NCI-H510A (cell line): ENCODE results near the gene SLC26A5.
"Not testable (repeated sequence)": the region's sequence is repeated elsewhere in the genome, so short reads cannot be mapped to it uniquely, and the experiment has no call there.

Experiments
- DNase-seq: peaks from one replicate; lab custom pipeline; 2025; lab: John Stamatoyannopoulos, UW

Gene SLC26A5

DNA sequence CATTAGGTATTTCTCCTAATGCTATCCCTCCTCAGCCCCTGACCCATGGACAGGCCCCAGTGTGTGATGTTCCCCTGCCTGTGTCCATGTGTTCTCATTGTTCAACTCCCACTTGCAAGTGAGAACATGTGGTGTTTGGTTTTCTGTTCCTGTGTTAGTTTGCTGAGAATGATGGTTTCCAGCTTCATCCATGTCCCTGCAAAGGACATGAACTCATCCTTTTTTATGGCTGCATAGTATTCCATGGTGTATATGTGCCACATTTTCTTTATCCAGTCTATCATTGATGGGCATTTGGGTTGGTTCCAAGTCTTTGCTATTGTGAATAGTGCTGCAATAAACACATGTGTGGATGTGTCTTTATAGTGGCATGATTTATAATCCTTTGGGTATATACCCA lies 46.3 kb downstream of the SLC26A5 start:
- DNase-seq, result not testable (repeated sequence)

DNA sequence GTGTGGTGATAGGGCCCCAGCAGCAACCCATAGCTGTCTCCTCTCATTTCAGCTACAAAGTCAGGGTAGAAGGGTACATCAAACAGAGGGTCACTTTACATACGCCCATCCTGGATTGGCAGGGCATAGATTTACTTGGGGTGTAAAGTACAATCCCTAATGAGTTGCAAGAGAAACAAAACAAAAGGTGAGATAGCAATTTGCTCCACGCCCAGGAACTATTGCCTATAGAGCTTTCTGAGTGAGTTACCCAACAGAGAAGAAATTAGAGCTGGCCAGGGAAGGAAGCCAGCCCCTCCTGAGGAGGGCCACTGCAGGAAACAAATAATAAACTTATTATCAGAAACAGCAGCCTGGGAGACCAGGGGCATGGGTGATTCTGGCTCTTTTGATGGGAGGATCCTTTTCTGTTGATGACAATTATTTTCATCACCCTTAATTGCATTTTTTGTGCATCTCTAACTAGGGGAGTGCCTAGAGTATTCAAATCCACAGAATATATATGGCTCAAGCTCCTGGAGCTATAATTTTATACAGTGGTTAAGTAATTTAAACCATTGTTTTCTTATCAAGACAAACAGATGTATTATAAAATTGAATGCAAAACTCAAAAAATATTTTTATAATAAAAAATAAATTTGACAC lies 47.4 kb downstream of the SLC26A5 start:
- DNase-seq, result no peak

DNA sequence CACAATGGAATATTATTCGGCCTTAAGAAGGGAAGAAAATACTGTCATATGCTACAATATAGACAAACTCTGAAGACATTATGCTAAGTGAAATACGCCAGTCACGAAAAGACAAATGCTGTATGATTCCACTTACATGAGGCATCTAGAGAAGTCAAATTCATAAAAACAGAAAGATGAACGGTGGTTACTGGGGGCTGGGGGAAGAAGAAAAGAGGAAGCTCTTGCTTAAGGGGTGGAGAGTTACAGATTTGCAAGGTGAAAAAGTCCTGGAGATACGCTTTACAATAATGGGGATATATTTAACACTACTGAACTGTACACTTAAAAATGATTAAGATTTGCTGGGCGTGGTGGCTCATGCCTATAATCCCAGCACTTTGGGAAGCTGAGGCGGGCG lies 49.5 kb downstream of the SLC26A5 start:
- DNase-seq, result no peak

DNA sequence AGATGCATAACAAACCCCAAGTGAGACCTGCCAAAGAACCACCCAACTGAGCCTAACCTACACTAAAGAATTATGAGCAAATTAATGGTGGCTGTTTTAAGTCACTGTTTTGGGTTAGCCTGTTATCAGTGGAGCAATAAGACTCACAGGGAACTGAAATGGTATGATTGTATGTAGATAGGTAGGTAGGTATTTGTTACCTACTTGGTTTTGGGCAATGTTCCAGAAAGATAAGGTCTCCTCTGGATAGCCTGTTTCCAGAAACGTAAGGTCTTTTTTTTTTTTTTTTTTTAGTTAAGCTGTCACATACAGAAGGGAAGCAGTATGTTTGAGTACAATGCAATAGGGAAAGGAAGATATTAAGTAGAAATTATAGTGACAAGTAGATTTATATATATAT lies 50.9 kb downstream of the SLC26A5 start:
- DNase-seq, result no peak

DNA sequence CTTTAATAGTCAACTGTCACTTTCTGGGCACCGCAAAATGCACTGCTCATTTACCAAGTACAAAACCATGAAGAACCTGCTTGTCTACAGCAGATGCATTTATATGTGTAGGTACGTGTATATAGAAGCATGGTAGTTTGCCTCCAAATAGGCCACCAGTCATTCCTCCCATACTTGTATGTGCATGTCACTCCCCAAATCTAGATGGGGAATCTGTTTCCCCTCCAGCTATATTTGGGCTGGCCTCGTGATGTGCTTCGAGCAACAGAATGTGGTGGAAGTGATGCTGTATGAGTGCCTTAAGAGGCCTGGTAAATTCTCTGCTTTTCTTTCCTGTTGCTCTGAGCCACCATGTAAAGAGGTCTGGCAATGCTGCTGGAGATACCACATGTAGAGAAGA lies 51.4 kb downstream of the SLC26A5 start:
- DNase-seq, result no peak

DNA sequence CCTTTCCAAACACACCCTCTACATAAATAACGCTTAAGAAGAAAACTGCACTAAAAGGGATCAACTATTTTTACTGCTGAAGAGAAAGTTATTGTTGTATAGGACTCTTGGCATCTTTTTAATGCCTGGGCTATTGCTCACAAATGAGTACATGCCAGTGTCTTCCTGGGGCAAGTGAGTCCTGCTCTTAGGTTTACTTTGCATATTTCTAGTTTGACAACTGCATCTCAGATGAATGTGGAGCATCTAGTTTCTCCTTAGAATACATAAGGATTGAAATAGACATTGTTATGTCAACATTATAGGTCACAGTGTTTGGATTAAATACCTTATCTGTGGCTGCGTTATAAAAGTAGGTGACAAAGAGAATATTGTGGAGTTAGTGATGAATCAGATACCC lies 54.0 kb downstream of the SLC26A5 start:
- no peak for DNase-seq

DNA sequence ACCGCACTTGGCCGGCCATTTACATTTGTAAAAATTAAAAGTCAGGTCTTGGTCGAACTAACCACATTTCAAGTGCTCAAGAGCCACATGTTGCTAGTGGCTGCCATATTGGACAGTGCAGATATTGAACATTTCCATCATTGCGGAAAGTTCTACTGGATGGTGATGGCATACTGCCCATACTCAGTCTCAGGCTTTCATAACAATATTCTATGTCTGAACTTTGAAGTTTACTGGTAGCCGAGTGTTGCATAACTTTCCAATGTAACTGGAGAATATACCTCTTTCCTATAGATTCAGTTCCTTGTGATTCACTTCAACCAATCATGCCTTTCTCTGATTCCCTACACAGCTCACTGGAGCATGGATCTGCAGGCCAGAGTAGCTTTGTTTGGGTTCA lies 54.9 kb downstream of the SLC26A5 start:
- no peak for DNase-seq

DNA sequence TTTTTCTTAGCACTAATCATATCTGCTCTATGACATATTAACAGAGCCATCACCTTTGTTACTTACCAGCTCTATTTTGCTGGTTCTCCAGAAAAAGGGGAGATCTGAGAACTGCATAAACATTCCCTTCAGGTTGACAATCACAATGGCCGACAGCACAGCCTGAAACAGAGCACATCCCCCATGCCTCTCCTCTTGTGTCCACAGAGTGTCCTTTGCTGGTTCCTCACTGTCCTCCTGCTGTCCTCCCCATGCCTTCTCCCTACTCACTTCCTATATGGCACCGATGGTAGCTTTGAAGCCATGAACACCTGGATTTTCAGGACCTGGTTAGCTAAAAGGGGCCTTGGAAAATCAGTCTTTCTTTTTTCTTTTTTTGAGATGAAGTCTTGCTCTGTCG lies 56.7 kb downstream of the SLC26A5 start:
- DNase-seq, result no peak

DNA sequence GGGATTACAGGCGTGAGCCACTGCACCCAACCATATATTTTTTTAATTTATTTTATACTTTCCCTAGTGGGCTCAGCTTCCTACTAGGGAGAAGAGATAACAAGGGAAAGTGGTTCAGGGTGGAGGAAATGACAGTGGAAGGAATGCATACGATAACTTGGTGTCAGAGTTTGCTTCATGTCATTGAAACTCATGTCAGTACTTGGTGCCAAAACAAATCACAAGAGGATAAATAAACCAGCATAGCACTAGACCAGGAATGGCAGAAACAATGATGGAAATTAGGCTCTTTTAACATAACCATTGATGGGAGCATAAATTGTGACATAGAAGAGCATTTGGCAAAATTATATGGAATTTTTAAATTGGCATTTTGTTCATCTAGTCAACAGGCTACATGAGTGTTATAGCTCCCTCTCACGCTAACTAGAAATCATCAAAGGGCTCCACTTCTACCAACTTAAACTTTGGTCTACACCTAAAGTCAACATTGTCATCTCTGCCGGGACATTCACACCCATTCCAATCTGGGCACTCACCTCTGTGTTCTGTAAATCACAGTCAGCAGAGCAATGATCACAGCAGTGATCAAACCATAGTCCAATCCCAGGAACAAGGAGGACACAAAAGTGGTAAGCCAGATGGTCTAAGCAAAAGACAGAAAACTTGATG lies 57.4 kb downstream of the SLC26A5 start:
- DNase-seq, result no peak

DNA sequence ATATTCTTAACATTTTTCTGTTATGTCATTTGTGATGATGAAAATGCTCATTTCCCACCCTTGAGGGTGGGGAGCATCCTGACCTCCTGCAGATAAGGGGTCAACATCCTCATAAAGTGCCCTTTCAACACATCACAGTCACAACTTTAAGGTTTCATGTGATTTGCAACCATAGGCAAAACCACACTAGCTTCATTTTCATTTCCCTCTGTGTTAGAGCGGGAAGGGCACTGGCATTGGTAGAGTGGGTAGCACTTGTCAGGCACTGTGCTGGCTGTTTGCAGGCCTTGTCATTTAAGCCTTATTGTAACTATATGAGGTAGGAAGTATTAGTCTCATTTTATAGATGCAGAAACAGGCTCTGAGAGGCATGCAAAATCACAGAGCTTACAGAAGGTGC lies 58.8 kb downstream of the SLC26A5 start:
- DNase-seq, result no peak

DNA sequence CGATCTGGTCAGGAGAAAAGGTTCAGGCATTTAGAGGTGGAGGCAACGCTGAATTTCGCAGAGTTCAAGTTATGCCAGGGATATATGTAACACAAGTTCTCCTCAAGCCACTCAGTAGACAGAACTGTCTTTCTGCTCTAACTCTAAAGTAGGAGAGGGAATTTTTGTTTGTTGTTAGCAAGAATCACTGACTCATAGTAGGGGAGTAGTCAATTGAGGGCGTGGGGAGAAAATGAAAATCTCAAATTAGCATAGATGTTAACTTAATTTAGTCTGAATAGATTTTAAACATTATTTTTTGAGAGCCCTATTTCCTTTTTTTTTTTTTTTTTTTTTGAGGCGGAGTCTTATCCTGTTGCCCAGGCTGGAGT lies 64.0 kb downstream of the SLC26A5 start:
- DNase-seq, result no peak

DNA sequence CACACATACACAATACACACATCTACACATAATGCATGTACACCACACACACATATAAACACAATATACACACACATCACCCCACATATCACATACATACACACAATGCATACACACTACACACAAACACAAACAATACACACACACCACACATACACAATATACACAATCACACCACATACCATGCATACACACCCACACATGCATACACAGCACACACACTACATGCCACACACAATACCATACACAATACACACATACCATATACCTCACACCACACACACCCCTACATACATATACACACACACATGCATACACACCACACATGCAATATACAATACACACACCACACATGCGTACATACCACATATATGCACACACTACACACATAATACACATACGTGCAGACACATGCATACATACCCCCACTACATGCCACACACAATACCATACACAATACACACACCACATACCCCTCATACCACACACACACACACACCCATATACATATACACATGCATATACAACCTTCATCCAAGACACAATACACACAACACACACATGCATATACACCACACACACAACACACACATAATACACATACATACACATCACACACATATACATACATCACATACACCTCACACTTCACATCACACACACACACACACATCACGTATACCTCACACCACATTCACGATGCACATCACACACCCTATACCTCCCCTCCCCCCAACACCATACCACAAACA lies 64.6 kb downstream of the SLC26A5 start:
- no peak for DNase-seq

DNA sequence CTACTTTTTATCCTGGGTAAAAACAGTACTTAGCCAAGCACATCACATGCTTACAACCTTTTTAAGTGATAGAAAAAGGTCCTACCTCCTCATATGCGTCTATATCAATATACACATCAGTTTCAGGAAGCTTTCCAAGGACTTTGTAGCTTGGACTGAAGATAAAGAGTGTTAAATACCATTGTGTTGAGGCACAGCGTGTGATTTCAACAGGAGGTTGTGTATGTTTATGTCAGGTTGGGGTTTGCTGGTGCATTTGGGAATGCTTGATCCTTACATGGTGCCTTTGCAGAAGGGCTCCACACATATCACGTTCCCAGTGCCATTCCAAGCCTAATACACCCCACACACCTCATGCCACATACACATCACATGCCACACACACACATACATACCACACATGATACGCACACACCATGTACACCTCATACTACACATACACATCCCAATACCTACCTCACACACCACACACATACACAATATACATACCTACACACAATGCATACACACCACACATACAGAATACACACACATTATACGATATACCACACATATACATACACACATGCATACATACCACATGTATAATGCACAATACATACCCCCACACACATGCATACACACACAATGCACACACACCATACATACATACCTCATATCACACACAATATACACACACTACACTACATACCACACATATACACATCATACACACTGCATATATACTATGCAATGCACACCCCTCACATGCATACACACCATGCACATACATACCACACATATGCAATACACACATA lies 65.4 kb downstream of the SLC26A5 start:
- DNase-seq, result no peak

DNA sequence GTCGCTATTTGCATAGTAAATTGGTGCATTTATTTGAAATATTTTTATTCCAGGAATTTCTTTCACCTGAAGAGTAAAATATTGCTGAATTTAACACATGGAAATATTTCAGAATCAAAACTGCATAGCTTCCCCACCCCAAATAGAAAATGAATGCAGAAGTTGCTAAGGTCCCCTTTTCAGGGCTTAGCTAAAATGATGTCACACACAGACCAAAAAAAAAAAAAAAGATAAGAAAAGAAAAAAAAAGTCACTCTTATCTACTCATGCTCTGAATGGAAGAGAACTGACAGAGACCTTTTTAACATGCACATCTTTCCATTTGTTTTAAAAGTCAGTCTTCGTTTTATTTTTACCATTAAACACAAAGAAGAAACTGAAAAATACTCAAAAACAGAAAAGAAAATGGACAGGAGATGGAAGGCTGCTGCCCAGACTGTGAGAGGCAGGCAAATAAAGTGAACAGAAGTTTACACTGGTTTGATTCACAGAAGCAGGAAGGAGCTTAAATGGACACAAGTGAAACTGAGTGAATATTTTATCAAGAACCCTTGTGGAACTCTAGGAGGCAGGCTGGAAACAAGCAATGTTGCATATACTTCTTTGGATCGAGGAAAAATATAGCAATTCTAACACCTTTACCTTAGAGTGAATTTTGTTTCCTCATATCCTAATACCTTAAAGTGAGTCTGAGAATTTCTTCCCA lies 66.6 kb downstream of the SLC26A5 start:
- no peak for DNase-seq

DNA sequence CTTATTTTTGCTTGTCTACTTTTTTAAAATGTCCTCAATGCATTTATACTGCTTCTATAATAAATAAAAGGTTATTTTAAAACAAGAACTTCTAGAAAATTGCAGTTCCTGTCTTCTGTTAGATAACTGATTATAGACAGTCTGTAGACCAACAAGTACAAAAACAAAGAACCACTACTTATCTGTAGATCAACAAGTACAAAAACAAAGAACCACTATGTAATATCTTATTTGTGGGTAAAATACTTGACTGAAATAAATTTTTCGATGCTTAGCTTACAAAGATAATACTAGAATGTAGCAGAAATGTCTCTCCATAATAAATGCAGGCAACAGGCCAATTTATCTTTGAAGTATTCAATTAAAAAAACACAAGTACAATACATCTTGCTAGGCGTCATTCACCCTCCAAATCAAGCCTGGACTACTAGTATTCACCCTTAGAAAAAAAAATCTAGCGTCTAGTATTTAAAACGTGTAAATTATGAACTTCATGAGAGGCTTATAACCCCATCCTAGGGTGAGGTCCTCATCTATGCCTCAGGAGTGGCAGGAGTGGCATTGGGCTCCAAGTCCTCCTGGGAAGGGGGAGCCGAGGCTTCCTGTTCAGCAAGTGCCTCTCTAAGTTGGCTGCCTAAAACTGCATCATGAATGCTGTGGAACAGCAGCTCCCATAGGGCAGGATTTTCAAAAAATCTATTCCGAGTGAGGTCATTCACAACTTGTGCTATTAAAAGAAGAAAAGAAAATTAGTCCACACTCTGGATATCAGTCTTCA lies 72.0 kb downstream of the SLC26A5 start:
- DNase-seq, result no peak

DNA sequence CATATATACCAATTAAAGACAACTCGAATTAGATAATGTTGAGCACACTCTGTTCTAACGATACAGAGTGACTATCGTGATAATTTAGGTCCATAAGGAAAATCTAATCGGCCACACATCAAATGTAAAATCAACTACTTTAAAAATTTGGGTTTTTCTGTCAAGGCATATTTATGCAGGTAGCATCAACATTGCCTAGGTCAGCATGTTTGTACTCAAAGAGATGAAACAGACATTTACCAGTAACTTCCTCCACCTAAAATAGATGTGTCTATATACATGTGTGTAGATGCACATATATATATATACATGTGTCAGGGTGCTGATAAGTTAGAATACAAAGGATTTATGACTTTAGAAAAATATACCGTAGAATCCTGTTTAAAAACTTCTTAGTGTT lies 76.6 kb downstream of the SLC26A5 start:
- no peak for DNase-seq

DNA sequence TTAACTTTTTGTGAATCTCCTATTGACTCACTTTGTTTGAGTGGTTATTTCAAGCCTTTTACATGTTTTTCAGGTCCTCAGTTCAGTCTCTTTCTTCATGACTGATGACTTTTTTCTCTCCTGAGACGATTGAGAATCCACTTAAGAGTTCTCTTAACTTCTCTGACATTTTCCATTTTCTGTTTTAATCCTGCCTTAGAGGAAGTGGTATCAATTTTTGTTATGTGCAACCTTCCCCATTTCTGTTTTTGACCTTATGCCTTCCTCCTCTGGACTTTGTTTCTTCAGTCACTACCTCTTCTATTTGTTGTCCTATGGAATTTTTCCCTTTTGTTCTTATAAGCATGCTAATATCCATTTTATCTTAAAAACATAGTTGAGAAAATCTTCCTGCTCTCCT lies 96.2 kb downstream of the SLC26A5 start:
- no peak for DNase-seq

DNA sequence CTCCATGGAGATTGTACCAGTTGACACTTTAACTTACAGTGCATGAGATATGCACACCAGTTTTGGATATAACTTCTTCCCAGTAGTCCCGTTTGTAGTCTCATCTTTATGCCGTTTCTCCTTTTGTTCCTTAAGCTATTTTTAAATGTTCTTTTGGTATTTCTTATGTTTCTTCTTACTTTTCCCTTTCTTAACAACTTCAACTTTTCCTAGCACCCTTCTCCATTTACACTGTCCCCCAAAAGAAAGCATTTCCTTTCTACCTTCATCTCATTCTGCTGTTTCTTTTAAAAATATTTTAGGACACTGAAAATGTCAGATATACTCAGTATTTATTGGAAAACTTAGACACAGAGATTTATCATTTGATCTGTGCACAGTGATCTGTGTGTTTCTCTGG lies 97.0 kb downstream of the SLC26A5 start:
- no peak for DNase-seq

DNA sequence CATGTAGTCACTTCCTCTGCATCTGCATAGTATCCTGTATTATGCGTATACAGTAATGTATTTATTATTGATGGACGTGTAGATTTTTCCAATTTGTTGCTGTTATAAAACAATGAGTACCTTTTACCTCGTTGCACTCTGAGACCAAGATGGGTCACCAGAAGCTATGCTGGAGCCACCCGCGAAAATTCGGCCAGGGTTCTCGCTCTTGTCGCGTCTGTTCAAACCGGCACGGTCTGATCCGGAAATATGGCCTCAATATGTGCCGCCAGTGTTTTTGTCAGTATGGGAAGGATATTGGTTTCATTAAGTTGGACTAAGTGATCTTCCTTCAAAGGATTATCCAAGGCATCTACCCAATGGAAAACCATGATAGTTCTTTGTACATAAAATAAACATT lies 97.6 kb downstream of the SLC26A5 start:
- no peak for DNase-seq

DNA sequence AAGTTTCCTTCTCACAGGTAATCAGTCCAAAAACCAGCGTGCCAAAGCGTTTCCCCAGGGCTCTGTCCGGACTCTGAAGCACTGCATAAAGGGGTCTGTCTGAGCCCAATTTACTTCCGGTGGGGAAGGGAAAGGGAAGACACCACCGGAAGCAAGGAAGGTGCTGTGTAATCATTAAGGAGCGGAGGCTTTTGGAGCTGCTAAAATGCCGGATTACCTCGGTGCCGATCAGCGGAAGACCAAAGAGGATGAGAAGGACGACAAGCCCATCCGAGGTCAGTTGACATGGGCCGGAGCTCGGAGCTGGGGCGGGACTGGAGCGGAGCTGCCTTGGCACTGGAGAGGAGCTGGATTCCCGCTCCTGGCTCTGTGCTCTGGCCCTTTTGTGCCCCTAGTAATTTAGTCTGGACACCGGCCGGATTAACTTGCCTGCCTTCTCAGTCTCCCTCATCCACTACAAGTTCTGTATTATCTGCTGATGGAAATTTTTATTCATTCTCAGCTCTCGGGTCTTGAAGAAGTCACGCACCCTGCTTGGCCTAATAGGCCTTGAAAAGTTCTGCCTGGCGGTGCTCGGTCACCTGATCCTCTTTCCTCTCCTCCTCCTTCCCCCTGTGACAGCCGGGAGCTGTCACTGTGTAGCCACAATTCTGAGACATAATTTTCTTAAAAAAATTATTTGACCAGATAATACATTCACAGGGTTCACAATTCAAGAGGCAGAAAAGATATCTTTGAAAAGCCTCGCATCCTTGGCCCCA lies 98.3 kb downstream of the SLC26A5 start, which contains the start of gene PSMC2:
TSS of gene PSMC2 (plus strand) at position 137 of the 761 bp plus-strand sequence. CDS start at position 206, 69 bp downstream.
- peak; percentile 44 for DNase-seq
